Esophagus muscularis mucosa (tissue), 4 donors: ENCODE data around the gene ZNRF2.

Source experiments
- EP300 ChIP-seq: sonication (generic); formaldehyde crosslinking; IDR thresholded peaks from one replicate; pipeline ENCODE4 v1.6.1; 2017; ENCODE audit warnings: antibody characterized with exemption
- POLR2A ChIP-seq: fragments of 450-650 bp; IDR thresholded peaks from one replicate; pipeline ENCODE4 v1.6.1; 2017; ENCODE audit warnings: antibody characterized with exemption, moderate library complexity, mild to moderate bottlenecking, low read depth
- POLR2AphosphoS5 ChIP-seq, 2 donors: sonication (generic); formaldehyde crosslinking; IDR thresholded peaks; one replicate each; pipeline ENCODE4 v1.6.1; 2017; ENCODE audit warnings: antibody characterized with exemption in 2 of 2
- TF ChIP-seq, protein P1 (sequence below), 3 experiments: fragments of 200-600 bp in 2 of 3; fragments of 450-650 bp in 1 of 3; sonication (generic) in 2 of 3; IDR thresholded peaks; one replicate each; pipeline ENCODE4 v1.5.1; 2017 to 2019; ENCODE audit warnings: antibody characterized with exemption in 3 of 3, mild to moderate bottlenecking in 2 of 3, moderate library complexity in 1 of 3

DNA sequence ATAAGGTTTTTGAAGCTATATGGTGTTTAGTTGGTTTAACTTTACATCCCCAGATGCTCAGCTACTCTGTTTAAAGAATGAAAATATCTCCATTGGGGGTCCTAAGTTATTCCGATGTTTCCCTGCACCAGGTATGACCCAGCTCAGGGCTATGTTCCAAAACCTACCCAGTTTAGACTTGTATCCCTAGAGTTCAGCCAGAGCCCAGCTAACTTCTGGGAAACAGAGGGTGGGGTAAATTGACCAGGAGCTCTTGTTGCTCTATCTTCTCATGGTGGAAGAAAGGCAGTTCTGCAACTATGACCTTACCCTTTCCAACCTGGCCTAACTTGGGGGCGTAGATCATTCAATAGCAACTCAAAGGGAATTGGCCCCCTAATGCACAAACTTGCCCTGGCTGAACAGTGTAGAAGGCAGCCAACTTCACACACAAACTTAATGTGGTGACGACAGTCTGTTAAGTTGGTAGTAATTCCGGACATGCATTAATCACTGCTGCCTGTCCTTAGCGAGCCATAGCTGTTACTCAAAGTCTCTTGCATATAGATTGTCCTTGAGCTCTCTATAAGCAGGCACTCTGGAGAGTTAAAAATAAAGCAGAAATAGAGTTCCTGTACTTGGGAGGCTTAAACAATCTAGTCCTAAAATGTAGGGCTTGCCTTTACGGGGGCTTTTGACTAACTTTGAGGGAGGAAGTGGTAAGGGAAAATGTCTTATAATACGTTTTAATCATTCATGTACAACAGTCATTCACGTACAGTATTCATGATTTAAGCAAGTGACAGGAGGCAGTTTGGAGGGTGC lies 5.3 kb upstream of the ZNRF2 start:
- TF ChIP-seq, protein P1, sequence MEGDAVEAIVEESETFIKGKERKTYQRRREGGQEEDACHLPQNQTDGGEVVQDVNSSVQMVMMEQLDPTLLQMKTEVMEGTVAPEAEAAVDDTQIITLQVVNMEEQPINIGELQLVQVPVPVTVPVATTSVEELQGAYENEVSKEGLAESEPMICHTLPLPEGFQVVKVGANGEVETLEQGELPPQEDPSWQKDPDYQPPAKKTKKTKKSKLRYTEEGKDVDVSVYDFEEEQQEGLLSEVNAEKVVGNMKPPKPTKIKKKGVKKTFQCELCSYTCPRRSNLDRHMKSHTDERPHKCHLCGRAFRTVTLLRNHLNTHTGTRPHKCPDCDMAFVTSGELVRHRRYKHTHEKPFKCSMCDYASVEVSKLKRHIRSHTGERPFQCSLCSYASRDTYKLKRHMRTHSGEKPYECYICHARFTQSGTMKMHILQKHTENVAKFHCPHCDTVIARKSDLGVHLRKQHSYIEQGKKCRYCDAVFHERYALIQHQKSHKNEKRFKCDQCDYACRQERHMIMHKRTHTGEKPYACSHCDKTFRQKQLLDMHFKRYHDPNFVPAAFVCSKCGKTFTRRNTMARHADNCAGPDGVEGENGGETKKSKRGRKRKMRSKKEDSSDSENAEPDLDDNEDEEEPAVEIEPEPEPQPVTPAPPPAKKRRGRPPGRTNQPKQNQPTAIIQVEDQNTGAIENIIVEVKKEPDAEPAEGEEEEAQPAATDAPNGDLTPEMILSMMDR (IDR thresholded peaks at IDR 0.05): no peak
- TF ChIP-seq POLR2A (no peak), EP300 (no peak), POLR2AphosphoS5 (IDR thresholded peaks at IDR 0.05) (no peak)
